HCT116 (cell line): ENCODE results near the gene FAXDC2.

ENCODE experiments used
- EZH2phosphoT487 ChIP-seq: fragments of 200-600 bp; IDR thresholded peaks from 2 replicates; pipeline ENCODE4 v1.6.1; 2018; ENCODE audit warnings: antibody characterized with exemption, borderline replicate concordance
- JUND ChIP-seq: IDR thresholded peaks from 2 replicates; pipeline ENCODE4 v1.6.1; 2012
- POLR2A ChIP-seq: IDR thresholded peaks from 2 replicates; pipeline ENCODE4 v1.7.0; 2011; ENCODE audit warnings: borderline replicate concordance; ENCODE audit not compliant: insufficient read depth, insufficient read length; ENCODE audit errors: extremely low read depth
- SRF ChIP-seq: IDR thresholded peaks from 2 replicates; pipeline ENCODE4 v1.6.1; 2012; ENCODE audit warnings: low read depth
- TCF7L2 ChIP-seq: IDR thresholded peaks from 2 replicates; pipeline ENCODE4 v1.7.0; 2011; ENCODE audit warnings: borderline replicate concordance, inconsistent platforms; ENCODE audit not compliant: insufficient read depth, insufficient read length; ENCODE audit errors: extremely low read depth
- ZNF274 ChIP-seq: fragments of 200-500 bp; sonication (Bioruptor generic); IDR thresholded peaks from 2 replicates; pipeline ENCODE4 v1.6.1; 2014; ENCODE audit warnings: mild to moderate bottlenecking, low read depth, low read length, inconsistent platforms
- TF ChIP-seq, protein P1 (sequence below), 3 experiments: fragments of 200-600 bp in 1 of 3; sonication (generic) in 1 of 3; IDR thresholded peaks in 2 of 3; conservative IDR thresholded peaks in 1 of 3; 2 replicates each; pipeline ENCODE4 v1.5.1; 2012 to 2017; ENCODE audit warnings: low read depth in 2 of 3, low read length in 2 of 3, antibody characterized with exemption in 1 of 3, borderline replicate concordance in 1 of 3, control low read depth in 1 of 3, mild to moderate bottlenecking in 1 of 3, mixed read lengths in 1 of 3, mixed run types in 1 of 3, moderate library complexity in 1 of 3; ENCODE audit not compliant: insufficient read depth in 1 of 3

DNA sequence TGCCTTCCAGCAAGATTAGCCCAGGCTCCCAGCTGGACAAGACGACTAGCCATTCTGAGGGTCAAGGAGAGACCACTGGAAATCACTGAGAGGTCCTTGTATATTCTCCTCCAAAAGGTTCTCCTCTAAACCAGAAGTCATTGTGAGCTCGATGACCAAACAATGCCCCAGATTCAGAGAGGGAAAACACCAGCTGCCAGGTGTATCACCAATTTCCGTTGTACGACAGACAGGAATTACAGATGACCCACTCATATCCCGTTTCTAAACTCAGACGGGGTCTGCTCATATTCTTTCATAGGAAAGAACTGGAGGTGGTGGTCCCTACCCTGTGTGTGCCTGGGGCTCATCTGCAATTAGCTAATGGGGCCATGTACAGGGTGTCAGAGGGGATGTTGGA lies 14.2 kb downstream of the FAXDC2 start:
- TF ChIP-seq, protein P1, sequence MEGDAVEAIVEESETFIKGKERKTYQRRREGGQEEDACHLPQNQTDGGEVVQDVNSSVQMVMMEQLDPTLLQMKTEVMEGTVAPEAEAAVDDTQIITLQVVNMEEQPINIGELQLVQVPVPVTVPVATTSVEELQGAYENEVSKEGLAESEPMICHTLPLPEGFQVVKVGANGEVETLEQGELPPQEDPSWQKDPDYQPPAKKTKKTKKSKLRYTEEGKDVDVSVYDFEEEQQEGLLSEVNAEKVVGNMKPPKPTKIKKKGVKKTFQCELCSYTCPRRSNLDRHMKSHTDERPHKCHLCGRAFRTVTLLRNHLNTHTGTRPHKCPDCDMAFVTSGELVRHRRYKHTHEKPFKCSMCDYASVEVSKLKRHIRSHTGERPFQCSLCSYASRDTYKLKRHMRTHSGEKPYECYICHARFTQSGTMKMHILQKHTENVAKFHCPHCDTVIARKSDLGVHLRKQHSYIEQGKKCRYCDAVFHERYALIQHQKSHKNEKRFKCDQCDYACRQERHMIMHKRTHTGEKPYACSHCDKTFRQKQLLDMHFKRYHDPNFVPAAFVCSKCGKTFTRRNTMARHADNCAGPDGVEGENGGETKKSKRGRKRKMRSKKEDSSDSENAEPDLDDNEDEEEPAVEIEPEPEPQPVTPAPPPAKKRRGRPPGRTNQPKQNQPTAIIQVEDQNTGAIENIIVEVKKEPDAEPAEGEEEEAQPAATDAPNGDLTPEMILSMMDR (IDR thresholded peaks at IDR 0.05 in 2 of 3, conservative IDR thresholded peaks at IDR 0.05 in 1 of 3; ENCODE audit: borderline replicate concordance in 1 of 3, insufficient read depth in 1 of 3, low read depth in 2 of 3, low read length in 2 of 3): no peak
- no peak for TF ChIP-seq SRF
- TF ChIP-seq POLR2A: no peak
- TF ChIP-seq EZH2phosphoT487: no peak
- no peak for TF ChIP-seq TCF7L2
- TF ChIP-seq JUND: no peak
- TF ChIP-seq ZNF274: no peak
